Measurements from ENCODE around the gene ANK3. TPM values are rescaled to one million over a fixed set of nuclear protein-coding genes. Genes with fewer than 3 reads are reported as not detected.

The ANK3 gene
- total and polyA plus RNA-seq, 2 experiments from 2014 or later = 46.5 to 85.2 TPM

DNA sequence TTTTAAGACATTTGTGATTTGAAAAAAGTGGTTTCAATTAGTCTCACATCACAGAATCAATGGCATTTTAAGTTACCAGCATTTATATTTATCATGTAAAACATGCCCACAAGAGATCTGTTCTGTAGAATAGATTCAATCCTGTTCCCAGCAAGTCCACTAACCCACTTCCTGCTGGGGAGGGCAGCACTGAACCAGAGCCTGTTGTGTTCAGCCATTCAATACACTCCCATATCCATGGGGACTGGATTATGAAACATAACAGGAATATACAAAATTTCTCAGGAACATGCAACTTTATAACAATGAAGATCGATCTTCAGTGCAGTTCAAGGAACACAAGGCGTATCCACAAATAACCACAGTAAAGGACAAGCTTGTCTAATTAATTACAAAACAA is 24.4 kb upstream of the ANK3 start:
- Histone ChIP-seq H3K4me2 (no peak overlapping the region), H3K36me3 (ENCODE audit: insufficient read depth) (no peaks in the 10 kb centered on the region), H2AFZ (no peak overlapping the region), H3K4me3 (no peak overlapping the region), H3K9me2 (ENCODE audit: insufficient read depth) (no peaks in the 10 kb centered on the region), H4K20me1 (replicated peaks; ENCODE audit: insufficient read depth) (0 out of 2 replicates have a peak, but pooled peaks cover 3% of the 10 kb centered on the region), H3K27me3 (ENCODE audit: insufficient read depth) (peaks cover 19% of the 10 kb centered on the region), H3K79me2 (replicated peaks; ENCODE audit: insufficient read depth) (no peaks in the 10 kb centered on the region), H3K4me1 (ENCODE audit: insufficient read depth) (no peaks in the 10 kb centered on the region), H3K27ac (ENCODE audit: low read depth) (no peak overlapping the region), H3F3A (replicated peaks; ENCODE audit: low read depth) (no peaks in the 10 kb centered on the region)
- ATAC-seq (no peak), DNase-seq (ENCODE audit: low spot score) (no peak)
- Mint-ChIP-seq H3K27me3 (ENCODE audit: insufficient read depth, low read depth, poor library complexity) (peaks cover 14% of the 10 kb centered on the region), H3K27ac (no peak overlapping the region), H3K4me1 (peaks cover 8% of the 10 kb centered on the region; the same call in 2 of the 3 replicates), H3K4me3 (no peak overlapping the region), H3K9me3 (no peaks in the 10 kb centered on the region), H3K36me3 (ENCODE audit: low read depth) (no peaks in the 10 kb centered on the region)
- TF ChIP-seq STAT1 (IDR thresholded peaks at IDR 0.05; ENCODE audit: unreplicated experiment) = no peak
- no peak for TF ChIP-seq ZNF114 (CRISPR knock-in tag; IDR thresholded peaks at IDR 0.05)
- TF ChIP-seq NANOG (IDR thresholded peaks at IDR 0.05; ENCODE audit: borderline replicate concordance) = no peak
- TF ChIP-seq, protein P1, sequence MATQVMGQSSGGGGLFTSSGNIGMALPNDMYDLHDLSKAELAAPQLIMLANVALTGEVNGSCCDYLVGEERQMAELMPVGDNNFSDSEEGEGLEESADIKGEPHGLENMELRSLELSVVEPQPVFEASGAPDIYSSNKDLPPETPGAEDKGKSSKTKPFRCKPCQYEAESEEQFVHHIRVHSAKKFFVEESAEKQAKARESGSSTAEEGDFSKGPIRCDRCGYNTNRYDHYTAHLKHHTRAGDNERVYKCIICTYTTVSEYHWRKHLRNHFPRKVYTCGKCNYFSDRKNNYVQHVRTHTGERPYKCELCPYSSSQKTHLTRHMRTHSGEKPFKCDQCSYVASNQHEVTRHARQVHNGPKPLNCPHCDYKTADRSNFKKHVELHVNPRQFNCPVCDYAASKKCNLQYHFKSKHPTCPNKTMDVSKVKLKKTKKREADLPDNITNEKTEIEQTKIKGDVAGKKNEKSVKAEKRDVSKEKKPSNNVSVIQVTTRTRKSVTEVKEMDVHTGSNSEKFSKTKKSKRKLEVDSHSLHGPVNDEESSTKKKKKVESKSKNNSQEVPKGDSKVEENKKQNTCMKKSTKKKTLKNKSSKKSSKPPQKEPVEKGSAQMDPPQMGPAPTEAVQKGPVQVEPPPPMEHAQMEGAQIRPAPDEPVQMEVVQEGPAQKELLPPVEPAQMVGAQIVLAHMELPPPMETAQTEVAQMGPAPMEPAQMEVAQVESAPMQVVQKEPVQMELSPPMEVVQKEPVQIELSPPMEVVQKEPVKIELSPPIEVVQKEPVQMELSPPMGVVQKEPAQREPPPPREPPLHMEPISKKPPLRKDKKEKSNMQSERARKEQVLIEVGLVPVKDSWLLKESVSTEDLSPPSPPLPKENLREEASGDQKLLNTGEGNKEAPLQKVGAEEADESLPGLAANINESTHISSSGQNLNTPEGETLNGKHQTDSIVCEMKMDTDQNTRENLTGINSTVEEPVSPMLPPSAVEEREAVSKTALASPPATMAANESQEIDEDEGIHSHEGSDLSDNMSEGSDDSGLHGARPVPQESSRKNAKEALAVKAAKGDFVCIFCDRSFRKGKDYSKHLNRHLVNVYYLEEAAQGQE (IDR thresholded peaks at IDR 0.05; ENCODE audit: unreplicated experiment) = no peak
- no peak for TF ChIP-seq JUNB (IDR thresholded peaks at IDR 0.05; ENCODE audit: unreplicated experiment)
- no peak for TF ChIP-seq EZH2 (IDR thresholded peaks at IDR 0.05; ENCODE audit: low read depth, unreplicated experiment)
- TF ChIP-seq, protein P2, sequence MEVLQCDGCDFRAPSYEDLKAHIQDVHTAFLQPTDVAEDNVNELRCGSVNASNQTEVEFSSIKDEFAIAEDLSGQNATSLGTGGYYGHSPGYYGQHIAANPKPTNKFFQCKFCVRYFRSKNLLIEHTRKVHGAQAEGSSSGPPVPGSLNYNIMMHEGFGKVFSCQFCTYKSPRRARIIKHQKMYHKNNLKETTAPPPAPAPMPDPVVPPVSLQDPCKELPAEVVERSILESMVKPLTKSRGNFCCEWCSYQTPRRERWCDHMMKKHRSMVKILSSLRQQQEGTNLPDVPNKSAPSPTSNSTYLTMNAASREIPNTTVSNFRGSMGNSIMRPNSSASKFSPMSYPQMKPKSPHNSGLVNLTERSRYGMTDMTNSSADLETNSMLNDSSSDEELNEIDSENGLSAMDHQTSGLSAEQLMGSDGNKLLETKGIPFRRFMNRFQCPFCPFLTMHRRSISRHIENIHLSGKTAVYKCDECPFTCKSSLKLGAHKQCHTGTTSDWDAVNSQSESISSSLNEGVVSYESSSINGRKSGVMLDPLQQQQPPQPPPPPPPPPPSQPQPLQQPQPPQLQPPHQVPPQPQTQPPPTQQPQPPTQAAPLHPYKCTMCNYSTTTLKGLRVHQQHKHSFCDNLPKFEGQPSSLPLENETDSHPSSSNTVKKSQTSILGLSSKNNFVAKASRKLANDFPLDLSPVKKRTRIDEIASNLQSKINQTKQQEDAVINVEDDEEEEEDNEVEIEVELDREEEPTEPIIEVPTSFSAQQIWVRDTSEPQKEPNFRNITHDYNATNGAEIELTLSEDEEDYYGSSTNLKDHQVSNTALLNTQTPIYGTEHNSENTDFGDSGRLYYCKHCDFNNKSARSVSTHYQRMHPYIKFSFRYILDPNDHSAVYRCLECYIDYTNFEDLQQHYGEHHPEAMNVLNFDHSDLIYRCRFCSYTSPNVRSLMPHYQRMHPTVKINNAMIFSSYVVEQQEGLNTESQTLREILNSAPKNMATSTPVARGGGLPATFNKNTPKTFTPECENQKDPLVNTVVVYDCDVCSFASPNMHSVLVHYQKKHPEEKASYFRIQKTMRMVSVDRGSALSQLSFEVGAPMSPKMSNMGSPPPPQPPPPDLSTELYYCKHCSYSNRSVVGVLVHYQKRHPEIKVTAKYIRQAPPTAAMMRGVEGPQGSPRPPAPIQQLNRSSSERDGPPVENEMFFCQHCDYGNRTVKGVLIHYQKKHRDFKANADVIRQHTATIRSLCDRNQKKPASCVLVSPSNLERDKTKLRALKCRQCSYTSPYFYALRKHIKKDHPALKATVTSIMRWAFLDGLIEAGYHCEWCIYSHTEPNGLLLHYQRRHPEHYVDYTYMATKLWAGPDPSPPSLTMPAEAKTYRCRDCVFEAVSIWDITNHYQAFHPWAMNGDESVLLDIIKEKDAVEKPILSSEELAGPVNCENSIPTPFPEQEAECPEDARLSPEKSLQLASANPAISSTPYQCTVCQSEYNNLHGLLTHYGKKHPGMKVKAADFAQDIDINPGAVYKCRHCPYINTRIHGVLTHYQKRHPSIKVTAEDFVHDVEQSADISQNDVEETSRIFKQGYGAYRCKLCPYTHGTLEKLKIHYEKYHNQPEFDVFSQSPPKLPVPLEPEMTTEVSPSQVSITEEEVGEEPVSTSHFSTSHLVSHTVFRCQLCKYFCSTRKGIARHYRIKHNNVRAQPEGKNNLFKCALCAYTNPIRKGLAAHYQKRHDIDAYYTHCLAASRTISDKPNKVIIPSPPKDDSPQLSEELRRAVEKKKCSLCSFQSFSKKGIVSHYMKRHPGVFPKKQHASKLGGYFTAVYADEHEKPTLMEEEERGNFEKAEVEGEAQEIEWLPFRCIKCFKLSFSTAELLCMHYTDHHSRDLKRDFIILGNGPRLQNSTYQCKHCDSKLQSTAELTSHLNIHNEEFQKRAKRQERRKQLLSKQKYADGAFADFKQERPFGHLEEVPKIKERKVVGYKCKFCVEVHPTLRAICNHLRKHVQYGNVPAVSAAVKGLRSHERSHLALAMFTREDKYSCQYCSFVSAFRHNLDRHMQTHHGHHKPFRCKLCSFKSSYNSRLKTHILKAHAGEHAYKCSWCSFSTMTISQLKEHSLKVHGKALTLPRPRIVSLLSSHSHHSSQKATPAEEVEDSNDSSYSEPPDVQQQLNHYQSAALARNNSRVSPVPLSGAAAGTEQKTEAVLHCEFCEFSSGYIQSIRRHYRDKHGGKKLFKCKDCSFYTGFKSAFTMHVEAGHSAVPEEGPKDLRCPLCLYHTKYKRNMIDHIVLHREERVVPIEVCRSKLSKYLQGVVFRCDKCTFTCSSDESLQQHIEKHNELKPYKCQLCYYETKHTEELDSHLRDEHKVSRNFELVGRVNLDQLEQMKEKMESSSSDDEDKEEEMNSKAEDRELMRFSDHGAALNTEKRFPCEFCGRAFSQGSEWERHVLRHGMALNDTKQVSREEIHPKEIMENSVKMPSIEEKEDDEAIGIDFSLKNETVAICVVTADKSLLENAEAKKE (CRISPR knock-in tag; IDR thresholded peaks at IDR 0.05) = no peak
- TF ChIP-seq, protein P3, sequence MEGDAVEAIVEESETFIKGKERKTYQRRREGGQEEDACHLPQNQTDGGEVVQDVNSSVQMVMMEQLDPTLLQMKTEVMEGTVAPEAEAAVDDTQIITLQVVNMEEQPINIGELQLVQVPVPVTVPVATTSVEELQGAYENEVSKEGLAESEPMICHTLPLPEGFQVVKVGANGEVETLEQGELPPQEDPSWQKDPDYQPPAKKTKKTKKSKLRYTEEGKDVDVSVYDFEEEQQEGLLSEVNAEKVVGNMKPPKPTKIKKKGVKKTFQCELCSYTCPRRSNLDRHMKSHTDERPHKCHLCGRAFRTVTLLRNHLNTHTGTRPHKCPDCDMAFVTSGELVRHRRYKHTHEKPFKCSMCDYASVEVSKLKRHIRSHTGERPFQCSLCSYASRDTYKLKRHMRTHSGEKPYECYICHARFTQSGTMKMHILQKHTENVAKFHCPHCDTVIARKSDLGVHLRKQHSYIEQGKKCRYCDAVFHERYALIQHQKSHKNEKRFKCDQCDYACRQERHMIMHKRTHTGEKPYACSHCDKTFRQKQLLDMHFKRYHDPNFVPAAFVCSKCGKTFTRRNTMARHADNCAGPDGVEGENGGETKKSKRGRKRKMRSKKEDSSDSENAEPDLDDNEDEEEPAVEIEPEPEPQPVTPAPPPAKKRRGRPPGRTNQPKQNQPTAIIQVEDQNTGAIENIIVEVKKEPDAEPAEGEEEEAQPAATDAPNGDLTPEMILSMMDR (conservative IDR thresholded peaks at IDR 0.05; ENCODE audit: low read depth in 2 of 2) = no peak
- no peak for TF ChIP-seq CREB1 (CRISPR knock-in tag; IDR thresholded peaks at IDR 0.05; ENCODE audit: low read depth)
- TF ChIP-seq, protein P4, sequence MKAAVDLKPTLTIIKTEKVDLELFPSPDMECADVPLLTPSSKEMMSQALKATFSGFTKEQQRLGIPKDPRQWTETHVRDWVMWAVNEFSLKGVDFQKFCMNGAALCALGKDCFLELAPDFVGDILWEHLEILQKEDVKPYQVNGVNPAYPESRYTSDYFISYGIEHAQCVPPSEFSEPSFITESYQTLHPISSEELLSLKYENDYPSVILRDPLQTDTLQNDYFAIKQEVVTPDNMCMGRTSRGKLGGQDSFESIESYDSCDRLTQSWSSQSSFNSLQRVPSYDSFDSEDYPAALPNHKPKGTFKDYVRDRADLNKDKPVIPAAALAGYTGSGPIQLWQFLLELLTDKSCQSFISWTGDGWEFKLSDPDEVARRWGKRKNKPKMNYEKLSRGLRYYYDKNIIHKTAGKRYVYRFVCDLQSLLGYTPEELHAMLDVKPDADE (IDR thresholded peaks at IDR 0.05) = no peak
- TF ChIP-seq POLR2AphosphoS5 (IDR thresholded peaks at IDR 0.05; ENCODE audit: low read depth) = no peak
- no peak for TF ChIP-seq ZNF331 (CRISPR knock-in tag; IDR thresholded peaks at IDR 0.05; ENCODE audit: low read depth)
- no peak for TF ChIP-seq EZH2phosphoT487 (IDR thresholded peaks at IDR 0.05; ENCODE audit: unreplicated experiment)

Measured in GM23338 (cell line).